ENCODE data around the gene SIGLEC7. TPM values are rescaled to one million over a fixed set of nuclear protein-coding genes. Genes with fewer than 3 reads are reported as not detected.

SIGLEC7 gene
- polyA plus RNA-seq, 1 of the 3 experiments (the other 2 are of a cell fraction) = not detected

GRCh38 chr19:51098365-51099046, 43.6 kb upstream of the SIGLEC7 start:
- CTCF ChIA-PET = no interaction called here

GRCh38 chr19:51099047-51099382, 43.1 kb upstream of the SIGLEC7 start:
- Histone ChIP-seq H4K20me1 (ENCODE audit: insufficient read depth) (peaks cover 19% of the 10 kb centered on the region; the same call in 1 of the 2 replicates), H3K27me3 (ENCODE audit: insufficient read depth) (no peaks in the 10 kb centered on the region), H3K9ac (no peak overlapping the region), H3K79me2 (ENCODE audit: insufficient read depth) (peaks cover 14% of the 10 kb centered on the region; the same call in 1 of the 2 replicates), H3K4me3 (ENCODE audit: low read depth in 2 of 2, low read length in 1 of 2) (no peak overlapping the region), H3K4me2 (no peak overlapping the region), H3K4me1 (ENCODE audit: control insufficient read depth in 1 of 2, insufficient read depth in 2 of 2, low read depth in 1 of 2, low read length in 1 of 2) (no peaks in the 10 kb centered on the region; a peak in 1 of 4 replicates), H3F3A (replicated peaks; ENCODE audit: insufficient read depth) (no peaks in the 10 kb centered on the region), H3K9me2 (no peaks in the 10 kb centered on the region), H3K9me3 (no peaks in the 10 kb centered on the region), H3K36me3 (replicated peaks in 1 of 2; ENCODE audit: control insufficient read depth in 1 of 2, insufficient read depth in 2 of 2, low read length in 1 of 2) (peaks cover 11 to 35% of the 10 kb centered on the region in 2 experiments), H3K27ac (ENCODE audit: low read depth in 2 of 2, low read length in 1 of 2) (no peak overlapping the region), H2AFZ (ENCODE audit: low read depth) (no peak overlapping the region)
- WGBS (ENCODE audit: low lambda C conversion rate) = 92% methylated on average over 17 of the region's 22 CpGs
- no peak for DNase-seq
- POLR2A ChIA-PET = no interaction called here
- TF ChIP-seq CHD2 (IDR thresholded peaks at IDR 0.05; ENCODE audit: low read length, partially characterized antibody) (no peak), FOXM1 (IDR thresholded peaks at IDR 0.05; ENCODE audit: low read depth) (no peak), GATA2 (CRISPR knock-in tag; IDR thresholded peaks at IDR 0.05) (no peak), RCOR1 (IDR thresholded peaks at IDR 0.05; ENCODE audit: low read length) (no peak)
- CTCF ChIA-PET = no interaction called here

More at GRCh38 chr19:51098365-51099046, 43.6 kb upstream of the SIGLEC7 start:
- DNase-seq = no peak
- POLR2A ChIA-PET = no interaction called here
- Histone ChIP-seq H3K27me3 (ENCODE audit: insufficient read depth) (no peaks in the 10 kb centered on the region), H2AFZ (ENCODE audit: low read depth) (no peak overlapping the region), H3K9ac (no peak overlapping the region), H3K4me1 (ENCODE audit: control insufficient read depth in 1 of 2, insufficient read depth in 2 of 2, low read depth in 1 of 2, low read length in 1 of 2) (no peaks in the 10 kb centered on the region; a peak in 1 of 4 replicates), H4K20me1 (ENCODE audit: insufficient read depth) (peaks cover 19% of the 10 kb centered on the region; the same call in 1 of the 2 replicates), H3F3A (replicated peaks; ENCODE audit: insufficient read depth) (no peaks in the 10 kb centered on the region), H3K9me3 (no peaks in the 10 kb centered on the region), H3K9me2 (no peaks in the 10 kb centered on the region), H3K4me2 (no peak overlapping the region), H3K36me3 (replicated peaks in 1 of 2; ENCODE audit: control insufficient read depth in 1 of 2, insufficient read depth in 2 of 2, low read length in 1 of 2) (peaks cover 11 to 30% of the 10 kb centered on the region in 2 experiments), H3K4me3 (ENCODE audit: low read depth in 2 of 2, low read length in 1 of 2) (no peak overlapping the region), H3K27ac (ENCODE audit: low read depth in 2 of 2, low read length in 1 of 2) (no peak overlapping the region), H3K79me2 (ENCODE audit: insufficient read depth) (peaks cover 14% of the 10 kb centered on the region; the same call in 1 of the 2 replicates)
- 96% methylated on average over 32 of the region's 78 CpGs for WGBS (ENCODE audit: low lambda C conversion rate)
- no peak for TF ChIP-seq TCF12 (IDR thresholded peaks at IDR 0.05)

GRCh38 chr19:51100601-51101000, 41.5 kb upstream of the SIGLEC7 start:
- DNase-seq = no peak
- H3K4me3 ChIP-seq (ENCODE audit: low read depth in 2 of 2, low read length in 1 of 2) = no peak overlapping the region
- no peaks in the 10 kb centered on the region for H3K9me2 ChIP-seq
- H3K27ac ChIP-seq (ENCODE audit: low read depth in 2 of 2, low read length in 1 of 2) = no peak overlapping the region
- H3K36me3 ChIP-seq (replicated peaks in 1 of 2; ENCODE audit: control insufficient read depth in 1 of 2, insufficient read depth in 2 of 2, low read length in 1 of 2) = peaks cover 11 to 40% of the 10 kb centered on the region in 2 experiments
- H3K9me3 ChIP-seq = no peaks in the 10 kb centered on the region
- H3K4me1 ChIP-seq (ENCODE audit: control insufficient read depth in 1 of 2, insufficient read depth in 2 of 2, low read depth in 1 of 2, low read length in 1 of 2) = no peaks in the 10 kb centered on the region; a peak in 1 of 4 replicates
- H3K9ac ChIP-seq = no peak overlapping the region
- no peaks in the 10 kb centered on the region for H3F3A ChIP-seq (replicated peaks; ENCODE audit: insufficient read depth)
- no peak overlapping the region for H3K4me2 ChIP-seq
- H4K20me1 ChIP-seq (ENCODE audit: insufficient read depth) = peaks cover 19% of the 10 kb centered on the region; the same call in 1 of the 2 replicates
- H3K27me3 ChIP-seq (ENCODE audit: insufficient read depth) = no peaks in the 10 kb centered on the region
- H2AFZ ChIP-seq (ENCODE audit: low read depth) = no peak overlapping the region
- H3K79me2 ChIP-seq (ENCODE audit: insufficient read depth) = peaks cover 23% of the 10 kb centered on the region; the same call in 1 of the 2 replicates
- POLR2A ChIA-PET = no interaction called here
- 57% methylated on average over 3 of the region's 3 CpGs for WGBS (ENCODE audit: low lambda C conversion rate)
- CTCF ChIA-PET = interaction anchor here (1.1 kb wide), 2 partner anchors 79 to 179 kb away, joined by 4 to 5 read pairs; no protein-coding TSS in a partner anchor
- TF ChIP-seq TAF1 (IDR thresholded peaks at IDR 0.05; ENCODE audit: borderline replicate concordance, low read depth, low read length) (no peak), FOXJ3 (CRISPR knock-in tag; IDR thresholded peaks at IDR 0.05) (no peak), IRF3 (IDR thresholded peaks at IDR 0.05; ENCODE audit: low read depth, low read length) (no peak), SMC3 (IDR thresholded peaks at IDR 0.05; ENCODE audit: low read depth, low read length) (no peak), FOXM1 (IDR thresholded peaks at IDR 0.05; ENCODE audit: low read depth) (no peak), RXRA (IDR thresholded peaks at IDR 0.05; ENCODE audit: borderline replicate concordance, low read depth) (no peak), RCOR1 (IDR thresholded peaks at IDR 0.05; ENCODE audit: low read length) (no peak), PBX3 (IDR thresholded peaks at IDR 0.05) (no peak), ZBTB33 (IDR thresholded peaks at IDR 0.05; ENCODE audit: borderline replicate concordance, low read depth) (no peak), RFX5 (IDR thresholded peaks at IDR 0.05; ENCODE audit: low read length) (no peak), GATA2 (CRISPR knock-in tag; IDR thresholded peaks at IDR 0.05) (no peak), USF1 (IDR thresholded peaks at IDR 0.05; ENCODE audit: borderline replicate concordance, low read depth) (no peak), TCF12 (IDR thresholded peaks at IDR 0.05) (no peak)

Data from SK-N-SH (cell line).